ENCODE data around the gene CACNB3. TPM values are rescaled to one million over a fixed set of nuclear protein-coding genes. Genes with fewer than 3 reads are reported as not detected.

The CACNB3 gene
- 10.9 and 15.2 TPM in 2 replicates for total RNA-seq

DNA sequence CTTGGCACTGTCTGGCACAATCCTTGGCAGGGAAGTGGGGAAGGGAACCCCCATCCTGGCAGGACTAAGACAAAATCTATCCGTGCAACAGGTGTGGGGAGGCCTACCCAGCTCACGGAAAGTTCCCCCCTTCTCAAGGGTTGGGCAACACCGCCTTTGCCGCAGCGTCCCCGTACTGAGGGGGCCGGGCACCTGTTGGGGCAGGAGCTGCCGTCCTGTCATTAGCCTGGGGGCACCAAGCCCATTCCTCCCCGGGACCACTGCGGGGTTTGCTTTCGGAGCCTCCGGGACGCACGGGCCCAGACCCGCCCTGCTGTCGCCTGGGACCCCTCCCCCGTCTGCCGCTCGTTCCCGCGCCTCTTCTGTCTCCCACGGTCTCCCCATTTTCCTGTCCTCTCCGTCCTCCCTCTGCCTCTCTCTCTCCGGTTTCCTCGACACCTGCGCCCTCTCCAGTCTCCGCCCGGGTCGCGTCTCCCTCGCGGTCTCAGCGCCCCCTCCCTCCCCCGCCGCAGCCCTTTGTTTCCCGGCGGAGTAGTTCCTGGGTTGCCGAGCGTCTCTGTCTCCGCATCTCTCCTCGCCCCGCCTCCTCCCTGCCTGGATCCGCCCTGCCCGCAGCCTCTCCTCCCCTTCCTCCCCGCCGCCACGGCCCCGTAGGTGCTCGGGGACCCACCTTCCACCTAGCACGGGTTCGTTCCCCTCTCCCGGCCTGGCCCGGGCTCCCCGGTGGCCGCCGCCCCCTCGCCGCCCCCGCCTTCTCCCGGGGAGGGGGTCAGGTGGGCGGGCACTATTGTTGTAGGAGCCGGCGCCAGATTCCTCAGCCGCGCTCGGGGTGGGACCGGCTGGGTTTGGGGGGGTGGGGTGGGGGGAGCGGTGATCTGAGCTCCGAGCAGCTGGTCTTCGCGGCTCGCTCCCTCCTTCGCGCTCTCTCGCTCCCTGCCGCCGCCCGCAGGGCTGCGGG, at the start of gene CACNB3:
TSS of gene CACNB3 (plus strand) at position 624 of the 958 bp plus-strand sequence. CDS start 434 bp downstream, outside the sequence.
- no peak within 1 kb of the TSS for H2AFZ ChIP-seq (ENCODE audit: low read length)
- TF ChIP-seq, protein P1, sequence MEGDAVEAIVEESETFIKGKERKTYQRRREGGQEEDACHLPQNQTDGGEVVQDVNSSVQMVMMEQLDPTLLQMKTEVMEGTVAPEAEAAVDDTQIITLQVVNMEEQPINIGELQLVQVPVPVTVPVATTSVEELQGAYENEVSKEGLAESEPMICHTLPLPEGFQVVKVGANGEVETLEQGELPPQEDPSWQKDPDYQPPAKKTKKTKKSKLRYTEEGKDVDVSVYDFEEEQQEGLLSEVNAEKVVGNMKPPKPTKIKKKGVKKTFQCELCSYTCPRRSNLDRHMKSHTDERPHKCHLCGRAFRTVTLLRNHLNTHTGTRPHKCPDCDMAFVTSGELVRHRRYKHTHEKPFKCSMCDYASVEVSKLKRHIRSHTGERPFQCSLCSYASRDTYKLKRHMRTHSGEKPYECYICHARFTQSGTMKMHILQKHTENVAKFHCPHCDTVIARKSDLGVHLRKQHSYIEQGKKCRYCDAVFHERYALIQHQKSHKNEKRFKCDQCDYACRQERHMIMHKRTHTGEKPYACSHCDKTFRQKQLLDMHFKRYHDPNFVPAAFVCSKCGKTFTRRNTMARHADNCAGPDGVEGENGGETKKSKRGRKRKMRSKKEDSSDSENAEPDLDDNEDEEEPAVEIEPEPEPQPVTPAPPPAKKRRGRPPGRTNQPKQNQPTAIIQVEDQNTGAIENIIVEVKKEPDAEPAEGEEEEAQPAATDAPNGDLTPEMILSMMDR (IDR thresholded peaks at IDR 0.05; ENCODE audit: extremely low read depth, low read depth, low read length), result no peak
- H3K4me3 ChIP-seq (ENCODE audit: insufficient read depth, low read length), result peak within 1 kb of the TSS; percentile 79
- peak; percentile 98 for DNase-seq (ENCODE audit: insufficient read length, low spot score, missing footprints)
- no peaks in the 10 kb centered on the region for H3K36me3 ChIP-seq (ENCODE audit: insufficient read depth, low read length)
- peak within 1 kb of the TSS; percentile 88 for H3K4me2 ChIP-seq (ENCODE audit: insufficient read depth, low read length)
- H3K79me2 ChIP-seq (ENCODE audit: insufficient read depth, low read length), result peaks cover 20% of the 10 kb centered on the region
- peaks cover 27% of the 10 kb centered on the region for H3K4me1 ChIP-seq (ENCODE audit: insufficient read depth, low read length)
- H4K20me1 ChIP-seq (ENCODE audit: insufficient read depth, low read length), result peaks cover 20% of the 10 kb centered on the region
- no peaks in the 10 kb centered on the region for H3K9me3 ChIP-seq (ENCODE audit: low read depth, low read length)
- H3K27me3 ChIP-seq (ENCODE audit: insufficient read depth, low read length), result no peaks in the 10 kb centered on the region
- no peak within 1 kb of the TSS for H3K27ac ChIP-seq (ENCODE audit: low read depth, low read length)

DNA sequence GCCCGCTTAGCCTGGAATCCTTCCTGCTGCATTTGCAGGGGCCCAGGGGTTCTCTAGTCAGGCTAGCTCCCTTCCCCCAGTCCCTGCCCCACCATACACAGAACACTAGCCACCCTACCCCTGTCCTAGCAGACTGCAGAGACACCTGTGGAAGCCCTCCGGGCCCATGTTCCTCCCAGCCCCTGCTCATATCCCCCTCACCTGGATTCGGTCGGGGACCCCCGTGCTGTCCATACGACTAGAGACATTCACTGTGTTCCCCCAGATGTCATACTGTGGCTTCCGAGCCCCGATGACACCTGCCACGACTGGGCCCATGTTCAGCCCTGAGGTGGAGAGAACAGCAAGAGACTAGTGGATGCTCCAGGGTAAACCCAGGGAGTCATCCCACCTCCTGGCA, 49.6 kb upstream of the CACNB3 start:
- peaks cover 57% of the 10 kb centered on the region for H3K36me3 ChIP-seq (ENCODE audit: insufficient read depth, low read length)
- H3K4me1 ChIP-seq (ENCODE audit: insufficient read depth, low read length), result peaks cover 23% of the 10 kb centered on the region
- no peak overlapping the region for H3K4me2 ChIP-seq (ENCODE audit: insufficient read depth, low read length)
- peaks cover 22% of the 10 kb centered on the region for H4K20me1 ChIP-seq (ENCODE audit: insufficient read depth, low read length)
- H3K27me3 ChIP-seq (ENCODE audit: insufficient read depth, low read length), result no peaks in the 10 kb centered on the region
- no peak overlapping the region for H2AFZ ChIP-seq (ENCODE audit: low read length)
- H3K79me2 ChIP-seq (ENCODE audit: insufficient read depth, low read length), result no peaks in the 10 kb centered on the region
- no peak overlapping the region for H3K4me3 ChIP-seq (ENCODE audit: insufficient read depth, low read length)
- no peaks in the 10 kb centered on the region for H3K9me3 ChIP-seq (ENCODE audit: low read depth, low read length)
- no peak for DNase-seq (ENCODE audit: insufficient read length, low spot score, missing footprints)
- H3K27ac ChIP-seq (ENCODE audit: low read depth, low read length), result no peak overlapping the region
- TF ChIP-seq, protein P1 (IDR thresholded peaks at IDR 0.05; ENCODE audit: extremely low read depth, low read depth, low read length), result no peak

DNA sequence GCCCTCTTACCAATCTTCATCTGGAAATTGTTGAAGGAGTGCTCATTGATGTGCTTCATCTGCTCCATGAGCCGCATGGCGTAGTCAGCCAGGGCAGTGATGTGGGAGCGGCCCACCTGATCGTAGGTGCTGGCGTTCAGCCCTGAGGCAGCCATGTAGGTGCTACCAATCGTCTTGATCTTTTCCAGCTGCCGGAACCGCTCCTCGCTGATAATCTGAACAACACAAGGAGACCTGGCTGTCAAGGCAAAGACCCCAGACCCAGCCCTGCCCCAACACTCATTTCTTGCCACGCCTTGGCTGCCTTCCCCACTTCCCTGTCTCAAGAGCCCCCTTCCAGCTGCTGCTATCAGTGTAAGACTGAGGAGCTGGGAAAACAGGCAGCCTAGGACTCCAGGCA, 47.5 kb upstream of the CACNB3 start:
- Histone ChIP-seq H3K79me2 (ENCODE audit: insufficient read depth, low read length) (no peaks in the 10 kb centered on the region), H3K27ac (ENCODE audit: low read depth, low read length) (no peak overlapping the region), H3K27me3 (ENCODE audit: insufficient read depth, low read length) (no peaks in the 10 kb centered on the region), H2AFZ (ENCODE audit: low read length) (no peak overlapping the region), H3K4me3 (ENCODE audit: insufficient read depth, low read length) (no peak overlapping the region), H3K9me3 (ENCODE audit: low read depth, low read length) (no peaks in the 10 kb centered on the region), H3K4me2 (ENCODE audit: insufficient read depth, low read length) (no peak overlapping the region), H4K20me1 (ENCODE audit: insufficient read depth, low read length) (peaks cover 23% of the 10 kb centered on the region), H3K4me1 (ENCODE audit: insufficient read depth, low read length) (peaks cover 17% of the 10 kb centered on the region), H3K36me3 (ENCODE audit: insufficient read depth, low read length) (peaks cover 70% of the 10 kb centered on the region)
- TF ChIP-seq, protein P1 (IDR thresholded peaks at IDR 0.05; ENCODE audit: extremely low read depth, low read depth, low read length), result no peak
- peak; percentile 50 for DNase-seq (ENCODE audit: insufficient read length, low spot score, missing footprints)

DNA sequence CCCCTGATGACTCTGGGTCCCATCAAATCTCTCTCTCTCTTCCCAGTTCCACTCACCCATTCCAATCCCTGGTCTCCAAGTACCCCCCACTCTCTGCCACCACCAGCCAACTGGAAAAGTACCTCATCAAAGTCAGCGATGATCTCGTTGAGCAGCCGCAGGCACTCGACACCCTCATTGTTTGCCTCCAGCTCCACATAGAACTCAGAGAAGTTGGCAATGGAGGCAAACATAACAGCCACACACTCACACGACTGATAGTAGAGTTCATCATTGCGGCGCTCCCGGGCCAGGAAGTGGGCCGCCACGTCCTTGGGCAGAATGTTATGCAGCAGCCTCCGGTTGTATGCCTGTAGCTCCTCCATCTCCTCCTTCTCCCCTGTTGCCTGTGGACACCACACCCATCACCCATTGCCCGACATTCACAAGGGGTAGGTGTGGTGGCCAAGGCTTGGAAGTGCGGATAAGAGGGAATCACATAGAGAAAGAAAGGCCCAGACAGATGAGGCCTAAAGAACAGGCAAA, 46.6 kb upstream of the CACNB3 start:
- H3K27me3 ChIP-seq (ENCODE audit: insufficient read depth, low read length), result no peaks in the 10 kb centered on the region
- TF ChIP-seq, protein P1 (IDR thresholded peaks at IDR 0.05; ENCODE audit: extremely low read depth, low read depth, low read length), result no peak
- peaks cover 69% of the 10 kb centered on the region for H3K36me3 ChIP-seq (ENCODE audit: insufficient read depth, low read length)
- H3K27ac ChIP-seq (ENCODE audit: low read depth, low read length), result no peak overlapping the region
- H3K4me2 ChIP-seq (ENCODE audit: insufficient read depth, low read length), result no peak overlapping the region
- no peaks in the 10 kb centered on the region for H3K9me3 ChIP-seq (ENCODE audit: low read depth, low read length)
- H3K79me2 ChIP-seq (ENCODE audit: insufficient read depth, low read length), result no peaks in the 10 kb centered on the region
- DNase-seq (ENCODE audit: insufficient read length, low spot score, missing footprints), result peak; percentile 43
- H3K4me3 ChIP-seq (ENCODE audit: insufficient read depth, low read length), result no peak overlapping the region
- H2AFZ ChIP-seq (ENCODE audit: low read length), result no peak overlapping the region
- peaks cover 16% of the 10 kb centered on the region for H4K20me1 ChIP-seq (ENCODE audit: insufficient read depth, low read length)
- H3K4me1 ChIP-seq (ENCODE audit: insufficient read depth, low read length), result peaks cover 8% of the 10 kb centered on the region
